Panc1 (cell line): ENCODE results near the gene PTP4A2.

Source experiments
- POLR2AphosphoS5 ChIP-seq: IDR thresholded peaks from 2 replicates; pipeline ENCODE4 v1.6.1; 2012; ENCODE audit warnings: mild to moderate bottlenecking, low read depth, low read length, moderate library complexity
- SIN3A ChIP-seq: IDR thresholded peaks from 2 replicates; pipeline ENCODE4 v1.6.1; 2012; ENCODE audit warnings: low read depth, mild to moderate bottlenecking, low read length, moderate library complexity, borderline replicate concordance; ENCODE audit not compliant: insufficient read depth
- TCF7L2 ChIP-seq: IDR thresholded peaks from 2 replicates; pipeline ENCODE4 v1.6.1; 2011; ENCODE audit warnings: mild to moderate bottlenecking, low read depth, low read length, inconsistent platforms
- TF ChIP-seq, protein P1 (sequence below): fragments of 450-650 bp; IDR thresholded peaks from 2 replicates; pipeline ENCODE4 v1.5.1; 2017; ENCODE audit warnings: mild to moderate bottlenecking
- TF ChIP-seq, protein P2 (sequence below), 2 experiments: IDR thresholded peaks; 2 replicates each; pipeline ENCODE4 v1.6.1; 2011 to 2012; ENCODE audit warnings: low read depth in 2 of 2, control low read depth in 1 of 2, low read length in 1 of 2, mild to moderate bottlenecking in 1 of 2, moderate library complexity in 1 of 2; ENCODE audit not compliant: insufficient read depth in 1 of 2

DNA sequence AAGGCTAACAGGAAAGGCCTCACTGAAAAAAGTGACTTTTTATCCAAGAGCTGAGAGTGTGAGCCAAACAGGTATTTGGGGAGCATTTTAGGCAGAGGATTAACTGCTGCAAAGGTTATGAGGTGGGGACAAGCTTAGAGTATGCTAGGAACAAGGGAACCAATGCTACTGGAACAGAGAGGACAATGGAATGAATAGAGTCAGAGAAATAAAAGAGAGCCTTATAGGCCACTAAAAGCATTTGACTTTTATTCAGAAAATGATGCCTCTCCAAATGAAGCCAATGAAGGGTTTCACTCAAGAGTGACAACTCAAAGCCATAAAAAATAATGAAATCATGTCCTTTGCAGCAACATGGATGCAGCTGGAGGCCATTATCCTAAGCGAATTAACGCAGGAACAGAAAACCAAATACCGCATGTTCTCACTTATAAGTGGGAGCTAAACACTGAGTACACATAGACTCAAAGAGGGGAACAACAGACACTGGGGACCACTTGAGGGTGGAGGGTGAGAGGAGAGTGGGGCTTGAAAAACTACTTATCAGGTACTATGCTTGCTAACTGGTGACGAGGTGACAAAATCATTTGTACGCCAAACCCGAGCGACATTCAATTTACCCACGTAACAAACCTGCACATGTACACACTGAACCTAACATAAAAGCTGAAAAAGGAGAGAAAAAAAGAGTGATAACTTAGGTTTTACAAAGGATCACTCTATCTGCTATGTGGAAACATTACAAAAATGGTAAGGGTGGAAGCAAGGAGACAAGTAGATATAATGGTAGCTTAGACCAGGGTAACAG lies 11.1 kb downstream of the PTP4A2 start:
- TF ChIP-seq, protein P1, sequence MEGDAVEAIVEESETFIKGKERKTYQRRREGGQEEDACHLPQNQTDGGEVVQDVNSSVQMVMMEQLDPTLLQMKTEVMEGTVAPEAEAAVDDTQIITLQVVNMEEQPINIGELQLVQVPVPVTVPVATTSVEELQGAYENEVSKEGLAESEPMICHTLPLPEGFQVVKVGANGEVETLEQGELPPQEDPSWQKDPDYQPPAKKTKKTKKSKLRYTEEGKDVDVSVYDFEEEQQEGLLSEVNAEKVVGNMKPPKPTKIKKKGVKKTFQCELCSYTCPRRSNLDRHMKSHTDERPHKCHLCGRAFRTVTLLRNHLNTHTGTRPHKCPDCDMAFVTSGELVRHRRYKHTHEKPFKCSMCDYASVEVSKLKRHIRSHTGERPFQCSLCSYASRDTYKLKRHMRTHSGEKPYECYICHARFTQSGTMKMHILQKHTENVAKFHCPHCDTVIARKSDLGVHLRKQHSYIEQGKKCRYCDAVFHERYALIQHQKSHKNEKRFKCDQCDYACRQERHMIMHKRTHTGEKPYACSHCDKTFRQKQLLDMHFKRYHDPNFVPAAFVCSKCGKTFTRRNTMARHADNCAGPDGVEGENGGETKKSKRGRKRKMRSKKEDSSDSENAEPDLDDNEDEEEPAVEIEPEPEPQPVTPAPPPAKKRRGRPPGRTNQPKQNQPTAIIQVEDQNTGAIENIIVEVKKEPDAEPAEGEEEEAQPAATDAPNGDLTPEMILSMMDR = no peak
- TF ChIP-seq POLR2AphosphoS5 (no peak), SIN3A (no peak), TCF7L2 (no peak)
- TF ChIP-seq, protein P2, sequence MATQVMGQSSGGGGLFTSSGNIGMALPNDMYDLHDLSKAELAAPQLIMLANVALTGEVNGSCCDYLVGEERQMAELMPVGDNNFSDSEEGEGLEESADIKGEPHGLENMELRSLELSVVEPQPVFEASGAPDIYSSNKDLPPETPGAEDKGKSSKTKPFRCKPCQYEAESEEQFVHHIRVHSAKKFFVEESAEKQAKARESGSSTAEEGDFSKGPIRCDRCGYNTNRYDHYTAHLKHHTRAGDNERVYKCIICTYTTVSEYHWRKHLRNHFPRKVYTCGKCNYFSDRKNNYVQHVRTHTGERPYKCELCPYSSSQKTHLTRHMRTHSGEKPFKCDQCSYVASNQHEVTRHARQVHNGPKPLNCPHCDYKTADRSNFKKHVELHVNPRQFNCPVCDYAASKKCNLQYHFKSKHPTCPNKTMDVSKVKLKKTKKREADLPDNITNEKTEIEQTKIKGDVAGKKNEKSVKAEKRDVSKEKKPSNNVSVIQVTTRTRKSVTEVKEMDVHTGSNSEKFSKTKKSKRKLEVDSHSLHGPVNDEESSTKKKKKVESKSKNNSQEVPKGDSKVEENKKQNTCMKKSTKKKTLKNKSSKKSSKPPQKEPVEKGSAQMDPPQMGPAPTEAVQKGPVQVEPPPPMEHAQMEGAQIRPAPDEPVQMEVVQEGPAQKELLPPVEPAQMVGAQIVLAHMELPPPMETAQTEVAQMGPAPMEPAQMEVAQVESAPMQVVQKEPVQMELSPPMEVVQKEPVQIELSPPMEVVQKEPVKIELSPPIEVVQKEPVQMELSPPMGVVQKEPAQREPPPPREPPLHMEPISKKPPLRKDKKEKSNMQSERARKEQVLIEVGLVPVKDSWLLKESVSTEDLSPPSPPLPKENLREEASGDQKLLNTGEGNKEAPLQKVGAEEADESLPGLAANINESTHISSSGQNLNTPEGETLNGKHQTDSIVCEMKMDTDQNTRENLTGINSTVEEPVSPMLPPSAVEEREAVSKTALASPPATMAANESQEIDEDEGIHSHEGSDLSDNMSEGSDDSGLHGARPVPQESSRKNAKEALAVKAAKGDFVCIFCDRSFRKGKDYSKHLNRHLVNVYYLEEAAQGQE (IDR thresholded peaks at IDR 0.05; ENCODE audit: insufficient read depth in 1 of 2, low read depth in 2 of 2, low read length in 1 of 2) = no peak
